Measurements from ENCODE around the gene PARP14. TPM values are rescaled to one million over a fixed set of nuclear protein-coding genes. Genes with fewer than 3 reads are reported as not detected.
"Not testable (repeated sequence)": the region's sequence is repeated elsewhere in the genome, so short reads cannot be mapped to it uniquely, and the experiment has no call there.

PARP14 gene
- total RNA-seq, 1 donor from 2014 or later = 14.1 TPM

- no peak for TF ChIP-seq CTCF (IDR thresholded peaks at IDR 0.05)
- DNase-seq (ENCODE audit: low spot score) = no peak
- H3K27ac Mint-ChIP-seq (ENCODE audit: unreplicated experiment) = no peak overlapping the region
These were observed 34.3 kb upstream of the PARP14 start for GRCh38 chr3:122646146-122646988.

GRCh38 chr3:122651233-122651907, 29.3 kb upstream of the PARP14 start:
- H3K27ac Mint-ChIP-seq (ENCODE audit: unreplicated experiment); H3K4me3 Mint-ChIP-seq (ENCODE audit: unreplicated experiment); H3K9me3 Mint-ChIP-seq (ENCODE audit: low read depth); H3K36me3 Mint-ChIP-seq (ENCODE audit: low read depth); H3K4me1 Mint-ChIP-seq (ENCODE audit: low read depth); DNase-seq (ENCODE audit: low spot score): not testable (repeated sequence)
- H3K27me3 Mint-ChIP-seq (ENCODE audit: low read depth) = peaks cover 41% of the 10 kb centered on the region

More at GRCh38 chr3:122646146-122646988, 34.3 kb upstream of the PARP14 start:
- H3K4me3 Mint-ChIP-seq (ENCODE audit: unreplicated experiment) = no peak overlapping the region
- H3K36me3 Mint-ChIP-seq (ENCODE audit: low read depth) = no peaks in the 10 kb centered on the region
- no peaks in the 10 kb centered on the region for H3K9me3 Mint-ChIP-seq (ENCODE audit: low read depth)
- no peaks in the 10 kb centered on the region for H3K4me1 Mint-ChIP-seq (ENCODE audit: low read depth)
- peaks cover 14% of the 10 kb centered on the region for H3K27me3 Mint-ChIP-seq (ENCODE audit: low read depth)

GRCh38 chr3:122651962-122652361, 28.7 kb upstream of the PARP14 start:
- not testable (repeated sequence) for H3K4me3 Mint-ChIP-seq (ENCODE audit: unreplicated experiment); H3K27ac Mint-ChIP-seq (ENCODE audit: unreplicated experiment); H3K9me3 Mint-ChIP-seq (ENCODE audit: low read depth); H3K4me1 Mint-ChIP-seq (ENCODE audit: low read depth); H3K36me3 Mint-ChIP-seq (ENCODE audit: low read depth); DNase-seq (ENCODE audit: low spot score)
- peaks cover 39% of the 10 kb centered on the region for H3K27me3 Mint-ChIP-seq (ENCODE audit: low read depth)

GRCh38 chr3:122658336-122658735, 22.3 kb upstream of the PARP14 start:
- H3K27me3 Mint-ChIP-seq (ENCODE audit: low read depth) = peaks cover 38% of the 10 kb centered on the region
- H3K4me1 Mint-ChIP-seq (ENCODE audit: low read depth); H3K4me3 Mint-ChIP-seq (ENCODE audit: unreplicated experiment); DNase-seq (ENCODE audit: low spot score); H3K27ac Mint-ChIP-seq (ENCODE audit: unreplicated experiment); H3K36me3 Mint-ChIP-seq (ENCODE audit: low read depth): not testable (repeated sequence)
- peaks cover 11% of the 10 kb centered on the region for H3K9me3 Mint-ChIP-seq (ENCODE audit: low read depth)

- no peak for TF ChIP-seq CTCF (IDR thresholded peaks at IDR 0.05)
- H3K27me3 Mint-ChIP-seq (ENCODE audit: low read depth) = peaks cover 29% of the 10 kb centered on the region
- H3K36me3 Mint-ChIP-seq (ENCODE audit: low read depth) = no peaks in the 10 kb centered on the region
- H3K27ac Mint-ChIP-seq (ENCODE audit: unreplicated experiment) = no peak overlapping the region
- peaks cover 11% of the 10 kb centered on the region for H3K9me3 Mint-ChIP-seq (ENCODE audit: low read depth)
- no peak for DNase-seq (ENCODE audit: low spot score)
- no peaks in the 10 kb centered on the region for H3K4me1 Mint-ChIP-seq (ENCODE audit: low read depth)
- no peak overlapping the region for H3K4me3 Mint-ChIP-seq (ENCODE audit: unreplicated experiment)
These were observed 20.2 kb upstream of the PARP14 start for GRCh38 chr3:122660297-122660974.

GRCh38 chr3:122661633-122662032, 19.0 kb upstream of the PARP14 start:
- H3K27me3 Mint-ChIP-seq (ENCODE audit: low read depth) = peaks cover 21% of the 10 kb centered on the region
- no peak overlapping the region for H3K27ac Mint-ChIP-seq (ENCODE audit: unreplicated experiment)

More at GRCh38 chr3:122661633-122662032, 19.0 kb upstream of the PARP14 start:
- Mint-ChIP-seq H3K4me3 (ENCODE audit: unreplicated experiment) (no peak overlapping the region), H3K9me3 (ENCODE audit: low read depth) (peaks cover 11% of the 10 kb centered on the region), H3K36me3 (ENCODE audit: low read depth) (no peaks in the 10 kb centered on the region), H3K4me1 (ENCODE audit: low read depth) (no peaks in the 10 kb centered on the region)
- no peak for DNase-seq (ENCODE audit: low spot score)
- no peak for TF ChIP-seq CTCF (IDR thresholded peaks at IDR 0.05)

All from chondrocyte (in vitro differentiated cells).